PC-9 (cell line): Measurements from ENCODE around the gene F12. TPM values are rescaled to one million over a fixed set of nuclear protein-coding genes. Genes with fewer than 3 reads are reported as not detected.

Experiments
- BruUV-seq: library from RNA; stranded (reverse); fragments of 400-500 nt; replicated peaks from 2 replicates; lab custom pipeline; 2021; lab: Mats Ljungman, UMichigan
- CTCF ChIA-PET: fragments of 300-600 bp; sonication (Branson Sonifier 250); formaldehyde crosslinking; loops from one replicate; lab custom pipeline; 2022; ENCODE audit warnings: antibody characterized with exemption; lab: Charles Lee
- POLR2A ChIA-PET: fragments of 300-600 bp; sonication (Branson Sonifier 250); formaldehyde crosslinking; loops from one replicate; lab custom pipeline; 2022; ENCODE audit warnings: antibody characterized with exemption; ENCODE audit not compliant: unreplicated experiment; lab: Charles Lee
- DNase-seq, 2 experiments: peaks; one replicate each; pipeline versions ENCODE4 v3.0.0 to v3.0.0-alpha.2; 2015 to 2022; ENCODE audit warnings: mixed read lengths in 1 of 2
- H2AFZ ChIP-seq: fragments of 200-600 bp; sonication (generic); 2 replicates; pipeline ENCODE4 v1.8.1; 2017; ENCODE audit warnings: antibody characterized with exemption
- H3F3A ChIP-seq: fragments of 200-600 bp; sonication (generic); 2 replicates; pipeline ENCODE4 v1.8.1; 2017; ENCODE audit warnings: antibody characterized with exemption, mild to moderate bottlenecking, low read depth; ENCODE audit not compliant: insufficient read depth
- H3K27ac ChIP-seq: fragments of 200-600 bp; sonication (generic); 2 replicates; pipeline ENCODE4 v1.6.1; 2016; ENCODE audit warnings: mixed run types
- H3K27me3 ChIP-seq: fragments of 200-600 bp; sonication (generic); 2 replicates; pipeline ENCODE4 v1.6.1; 2016; ENCODE audit warnings: low read depth, mixed run types; ENCODE audit not compliant: insufficient read depth
- H3K36me3 ChIP-seq: fragments of 200-600 bp; sonication (generic); 2 replicates; pipeline ENCODE4 v1.6.1; 2016; ENCODE audit warnings: low read depth, mixed run types
- H3K4me1 ChIP-seq: fragments of 200-600 bp; sonication (generic); replicated peaks from 2 replicates; pipeline ENCODE4 v1.6.1; 2016; ENCODE audit warnings: mixed run types; ENCODE audit not compliant: insufficient read depth
- H3K4me2 ChIP-seq: fragments of 200-600 bp; sonication (generic); 2 replicates; pipeline ENCODE4 v1.6.1; 2017; ENCODE audit warnings: mixed run types
- H3K4me3 ChIP-seq: fragments of 200-600 bp; sonication (generic); 2 replicates; pipeline ENCODE4 v1.6.1; 2016; ENCODE audit warnings: mixed run types
- H3K79me2 ChIP-seq: fragments of 200-600 bp; sonication (generic); 2 replicates; pipeline ENCODE4 v1.6.1; 2017; ENCODE audit warnings: low read depth, mixed run types
- H3K9me2 ChIP-seq: fragments of 200-600 bp; sonication (generic); 2 replicates; pipeline ENCODE4 v1.8.1; 2017; ENCODE audit warnings: mild to moderate bottlenecking; ENCODE audit not compliant: insufficient read depth
- H3K9me3 ChIP-seq: fragments of 200-600 bp; sonication (generic); 2 replicates; pipeline ENCODE4 v1.8.1; 2016; ENCODE audit warnings: low read depth; ENCODE audit not compliant: insufficient read depth
- H4K20me1 ChIP-seq: fragments of 200-600 bp; sonication (generic); 2 replicates; pipeline ENCODE4 v1.8.1; 2017; ENCODE audit not compliant: insufficient read depth
- CTCF ChIP-seq: fragments of 200-600 bp; sonication (generic); conservative IDR thresholded peaks from 2 replicates; pipeline ENCODE4 v1.6.1; 2017; ENCODE audit warnings: mixed run types, antibody characterized with exemption, mild to moderate bottlenecking, moderate library complexity
- EZH2 ChIP-seq: fragments of 200-600 bp; sonication (generic); IDR thresholded peaks from 2 replicates; pipeline ENCODE4 v1.8.0; 2017; ENCODE audit warnings: antibody characterized with exemption, low read depth
- intact Hi-C: fragments of 100-400 bp; cut with micrococcal nuclease; formaldehyde crosslinking; loops from one replicate; pipeline ENCODE4 v1.10.0; 2022; ENCODE audit not compliant: unreplicated experiment
- total RNA-seq: library from RNA; stranded (reverse); gene quantifications from 2 replicates; pipeline ENCODE4 v1.2.3, GENCODE V29; 2021

F12 gene
- total RNA-seq, 1 experiment from 2014 or later, result 14.5 TPM

DNA sequence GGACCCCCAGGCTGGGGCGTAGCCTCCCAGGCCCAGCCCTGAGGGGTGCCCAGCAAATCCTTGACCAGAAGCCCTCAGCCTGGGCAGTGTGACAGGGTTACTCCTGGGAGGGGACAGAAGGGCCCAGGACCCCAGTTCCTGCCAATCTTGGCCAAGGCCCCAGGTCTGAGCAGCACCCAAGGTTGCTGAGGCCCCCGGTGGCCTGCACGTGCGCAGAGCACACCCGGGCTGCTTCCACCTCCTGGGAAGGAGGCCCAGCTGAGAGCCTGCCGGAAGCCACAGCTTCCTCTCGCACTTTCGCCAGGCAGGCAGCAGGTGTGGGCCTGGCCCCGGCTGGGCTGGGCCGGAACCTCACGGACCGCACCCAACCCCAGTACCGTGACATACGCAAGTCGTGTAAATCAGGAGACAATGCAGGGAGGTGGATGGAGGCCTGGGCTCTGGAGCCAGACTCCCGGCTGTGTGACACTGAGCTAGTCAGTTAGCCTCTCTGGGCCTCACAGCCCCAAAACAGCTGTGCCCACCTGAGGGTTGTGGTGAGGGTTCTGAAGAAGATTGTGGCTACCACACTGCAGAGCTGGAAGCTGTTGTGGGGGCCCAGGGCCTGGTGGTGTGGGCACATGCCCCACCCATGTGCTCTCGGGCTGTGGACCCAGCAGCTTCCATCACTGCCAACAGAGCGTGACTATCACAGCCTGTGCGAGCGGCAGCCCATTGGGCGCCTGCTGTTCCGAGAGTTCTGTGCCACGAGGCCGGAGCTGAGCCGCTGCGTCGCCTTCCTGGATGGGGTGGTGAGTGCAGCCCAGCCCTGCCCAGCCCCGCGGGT is 22.2 kb upstream of the F12 start:
- no peaks in the 10 kb centered on the region for H3K36me3 ChIP-seq
- H3F3A ChIP-seq, result peaks cover 10% of the 10 kb centered on the region; the same call in 1 of the 2 replicates
- TF ChIP-seq EZH2 (no peak), CTCF (no peak)
- BruUV-seq, result no TSS peak
- ChIA-PET POLR2A (no interaction called here), CTCF (interaction anchor here (0.8 kb wide), 1 partner anchor 28 kb away, joined by 7 read pairs; no protein-coding TSS in a partner anchor)
- peaks cover 35% of the 10 kb centered on the region for H3K79me2 ChIP-seq
- peaks cover 15% of the 10 kb centered on the region for H3K4me1 ChIP-seq
- DNase-seq, result no peak
- peaks cover 29% of the 10 kb centered on the region for H4K20me1 ChIP-seq
- H2AFZ ChIP-seq, result no peak overlapping the region
- H3K9me2 ChIP-seq, result no peaks in the 10 kb centered on the region
- intact Hi-C loops, result no loop called here
- no peak overlapping the region for H3K4me2 ChIP-seq
- no peaks in the 10 kb centered on the region for H3K27me3 ChIP-seq
- no peak overlapping the region for H3K4me3 ChIP-seq
- no peak overlapping the region for H3K27ac ChIP-seq
- H3K9me3 ChIP-seq, result no peaks in the 10 kb centered on the region

DNA sequence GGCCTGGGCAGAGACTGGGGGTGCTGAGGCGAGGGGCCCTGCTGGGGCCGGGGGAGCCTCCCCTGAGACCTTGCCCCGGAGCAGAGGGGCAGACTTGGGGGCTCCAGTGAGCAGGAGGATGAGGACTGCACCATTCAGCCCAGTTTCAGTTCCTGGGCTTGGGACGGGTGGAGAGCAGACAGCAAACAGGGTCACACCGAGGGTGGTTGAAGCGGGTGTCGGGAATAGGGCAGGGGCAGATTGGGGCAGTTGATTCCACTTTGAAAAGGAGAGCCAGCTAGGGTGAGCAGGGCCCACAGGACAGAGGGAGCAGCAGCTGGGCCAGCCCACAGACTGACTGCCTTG is 21.6 kb upstream of the F12 start:
- POLR2A ChIA-PET, result no interaction called here
- DNase-seq, result no peak
- H3K4me2 ChIP-seq, result no peak overlapping the region
- no peaks in the 10 kb centered on the region for H3K27me3 ChIP-seq
- H3K27ac ChIP-seq, result no peak overlapping the region
- H3K9me3 ChIP-seq, result no peaks in the 10 kb centered on the region
- H3K4me1 ChIP-seq, result peaks cover 15% of the 10 kb centered on the region
- peaks cover 9% of the 10 kb centered on the region; the same call in 1 of the 2 replicates for H3F3A ChIP-seq
- H3K4me3 ChIP-seq, result no peak overlapping the region
- no peaks in the 10 kb centered on the region for H3K9me2 ChIP-seq
- intact Hi-C loops, result no loop called here
- CTCF ChIA-PET, result no interaction called here
- H2AFZ ChIP-seq, result no peak overlapping the region
- no peaks in the 10 kb centered on the region for H3K36me3 ChIP-seq
- no TSS peak for BruUV-seq
- peaks cover 35% of the 10 kb centered on the region for H3K79me2 ChIP-seq
- peaks cover 29% of the 10 kb centered on the region for H4K20me1 ChIP-seq
- TF ChIP-seq CTCF (no peak), EZH2 (no peak)

DNA sequence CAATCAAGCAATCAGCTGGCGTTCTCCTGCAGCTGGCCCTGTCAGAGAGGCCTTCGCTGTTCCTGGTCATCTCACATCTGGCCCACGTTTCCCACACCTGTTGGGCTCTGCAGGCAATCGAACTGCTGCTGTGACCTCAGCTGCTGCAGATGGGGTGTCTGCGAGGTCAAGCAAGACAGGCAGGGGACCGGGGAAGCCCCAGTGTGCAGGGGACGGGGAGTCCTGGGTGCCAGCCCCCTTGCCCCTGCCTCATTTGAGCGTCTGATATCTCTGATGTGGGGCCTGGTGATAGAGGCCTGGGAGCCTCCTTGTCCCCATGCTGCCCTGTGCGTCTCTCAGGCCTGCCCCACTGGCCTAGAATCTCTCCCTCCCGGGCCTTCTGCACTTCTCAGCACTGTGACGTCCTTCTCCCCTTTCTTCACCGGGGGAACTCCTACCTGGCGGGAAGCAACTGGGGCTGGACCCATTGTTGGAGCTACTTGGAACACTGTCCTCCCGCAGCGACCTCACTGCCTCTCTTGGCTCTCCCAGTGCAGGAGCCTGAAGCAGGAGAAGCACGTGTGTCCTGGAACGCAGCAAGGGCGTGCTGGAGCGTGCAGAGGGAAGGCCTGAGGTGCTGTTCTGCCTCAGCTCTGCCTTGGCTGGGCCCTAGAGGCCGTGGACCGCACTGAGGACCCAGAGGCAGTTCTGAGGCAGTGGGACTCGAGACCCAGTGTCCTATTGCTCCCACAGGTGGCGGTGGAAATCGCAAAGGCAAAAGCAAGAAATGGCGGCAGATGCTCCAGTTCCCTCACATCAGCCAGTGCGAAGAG is 21.0 kb upstream of the F12 start:
- POLR2A ChIA-PET, result no interaction called here
- peaks cover 35% of the 10 kb centered on the region for H3K79me2 ChIP-seq
- no peaks in the 10 kb centered on the region for H3K9me3 ChIP-seq
- no peaks in the 10 kb centered on the region for H3K27me3 ChIP-seq
- CTCF ChIA-PET, result no interaction called here
- peaks cover 18% of the 10 kb centered on the region for H3K4me1 ChIP-seq
- DNase-seq, result no peak
- no peak overlapping the region for H3K4me3 ChIP-seq
- peaks cover 11% of the 10 kb centered on the region; the same call in 1 of the 2 replicates for H3F3A ChIP-seq
- BruUV-seq, result no TSS peak
- no peak overlapping the region for H3K27ac ChIP-seq
- H4K20me1 ChIP-seq, result peaks cover 29% of the 10 kb centered on the region
- TF ChIP-seq CTCF, result no peak
- no peak for TF ChIP-seq EZH2
- no peak overlapping the region for H2AFZ ChIP-seq
- intact Hi-C loops, result no loop called here
- no peak overlapping the region for H3K4me2 ChIP-seq
- H3K9me2 ChIP-seq, result no peaks in the 10 kb centered on the region
- no peaks in the 10 kb centered on the region for H3K36me3 ChIP-seq
